GM12873 (cell line): Measurements from ENCODE around the gene NUDT7.

Experiments
- TF ChIP-seq, protein P1 (sequence below): IDR thresholded peaks from 2 replicates; pipeline ENCODE4 v1.5.1; 2012; ENCODE audit warnings: low read depth, mild to moderate bottlenecking, moderate library complexity, low read length, control low read depth; ENCODE audit not compliant: insufficient read depth; ENCODE audit errors: missing control alignments

NUDT7 gene

DNA sequence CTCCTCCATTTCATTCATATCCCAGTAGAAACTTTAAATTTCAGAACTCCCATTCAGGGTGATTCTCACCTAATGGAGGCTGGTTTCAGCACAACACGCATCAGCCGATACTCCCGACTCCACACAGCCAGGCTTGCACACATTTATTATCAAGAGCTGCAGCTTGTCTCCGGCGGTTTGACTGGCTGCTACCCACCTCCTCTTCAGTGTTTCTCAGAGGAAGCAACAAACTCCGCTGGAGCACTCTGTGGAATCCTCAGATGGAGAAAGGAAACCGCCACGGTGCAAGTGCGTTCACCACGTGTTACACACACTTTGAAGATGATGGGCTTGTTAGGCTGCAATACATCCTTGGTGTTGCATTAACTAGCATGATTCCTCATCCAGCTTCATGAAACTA is 39.7 kb upstream of the NUDT7 start:
- TF ChIP-seq, protein P1, sequence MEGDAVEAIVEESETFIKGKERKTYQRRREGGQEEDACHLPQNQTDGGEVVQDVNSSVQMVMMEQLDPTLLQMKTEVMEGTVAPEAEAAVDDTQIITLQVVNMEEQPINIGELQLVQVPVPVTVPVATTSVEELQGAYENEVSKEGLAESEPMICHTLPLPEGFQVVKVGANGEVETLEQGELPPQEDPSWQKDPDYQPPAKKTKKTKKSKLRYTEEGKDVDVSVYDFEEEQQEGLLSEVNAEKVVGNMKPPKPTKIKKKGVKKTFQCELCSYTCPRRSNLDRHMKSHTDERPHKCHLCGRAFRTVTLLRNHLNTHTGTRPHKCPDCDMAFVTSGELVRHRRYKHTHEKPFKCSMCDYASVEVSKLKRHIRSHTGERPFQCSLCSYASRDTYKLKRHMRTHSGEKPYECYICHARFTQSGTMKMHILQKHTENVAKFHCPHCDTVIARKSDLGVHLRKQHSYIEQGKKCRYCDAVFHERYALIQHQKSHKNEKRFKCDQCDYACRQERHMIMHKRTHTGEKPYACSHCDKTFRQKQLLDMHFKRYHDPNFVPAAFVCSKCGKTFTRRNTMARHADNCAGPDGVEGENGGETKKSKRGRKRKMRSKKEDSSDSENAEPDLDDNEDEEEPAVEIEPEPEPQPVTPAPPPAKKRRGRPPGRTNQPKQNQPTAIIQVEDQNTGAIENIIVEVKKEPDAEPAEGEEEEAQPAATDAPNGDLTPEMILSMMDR = no peak

DNA sequence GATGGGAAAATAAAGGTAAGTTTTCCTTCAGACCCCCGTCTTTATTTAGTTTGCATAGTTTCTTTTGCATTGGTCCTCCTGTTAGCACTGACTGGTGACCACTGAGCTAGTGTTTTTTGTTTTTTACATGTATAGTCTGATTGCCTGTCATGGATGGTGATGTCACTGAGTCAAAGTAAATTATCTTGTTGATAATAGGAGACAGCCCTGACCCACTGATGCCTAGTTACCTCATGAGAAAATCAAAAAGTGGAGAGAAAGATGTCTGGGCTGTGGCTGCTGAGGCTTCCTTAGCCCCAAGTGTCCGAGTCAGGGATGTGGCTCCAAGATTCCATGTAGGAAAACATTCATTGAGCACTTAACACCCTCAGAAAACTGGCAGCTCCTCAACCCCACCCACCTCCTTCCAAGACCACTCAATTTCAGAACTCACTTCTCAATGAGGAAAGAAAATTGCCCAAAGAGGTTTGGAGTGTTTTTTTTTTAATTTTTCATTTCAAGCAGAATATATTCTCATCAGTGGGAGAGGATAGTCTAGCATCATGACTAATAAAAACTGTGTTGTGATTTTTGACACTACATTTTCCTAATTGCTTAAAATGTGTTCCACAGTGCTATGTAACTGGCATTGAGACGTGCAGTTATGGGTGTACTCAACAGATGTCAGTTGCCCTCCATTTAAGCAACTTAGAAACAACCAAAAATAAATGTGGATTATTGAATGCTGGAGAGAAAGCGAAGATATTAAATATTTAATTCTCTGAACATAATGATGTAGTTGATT is 38.7 kb upstream of the NUDT7 start:
- TF ChIP-seq, protein P1 = no peak

DNA sequence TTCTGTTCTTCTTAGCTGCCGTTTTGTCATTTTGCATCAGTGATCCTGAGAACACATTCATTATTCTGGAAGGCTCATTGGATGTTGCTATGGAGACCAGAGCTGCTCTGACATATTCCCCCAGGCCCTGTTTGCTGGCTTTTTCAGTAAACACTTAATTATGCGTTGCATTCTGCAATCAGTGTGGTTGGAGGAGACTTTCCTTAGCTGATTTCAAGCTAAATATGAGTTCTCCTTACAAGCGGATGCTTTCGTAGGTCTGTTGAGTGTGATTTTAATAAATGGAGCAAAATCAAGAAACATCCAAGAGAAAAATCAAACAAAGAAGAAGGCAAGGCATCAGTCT is 38.2 kb upstream of the NUDT7 start:
- TF ChIP-seq, protein P1 = no peak

DNA sequence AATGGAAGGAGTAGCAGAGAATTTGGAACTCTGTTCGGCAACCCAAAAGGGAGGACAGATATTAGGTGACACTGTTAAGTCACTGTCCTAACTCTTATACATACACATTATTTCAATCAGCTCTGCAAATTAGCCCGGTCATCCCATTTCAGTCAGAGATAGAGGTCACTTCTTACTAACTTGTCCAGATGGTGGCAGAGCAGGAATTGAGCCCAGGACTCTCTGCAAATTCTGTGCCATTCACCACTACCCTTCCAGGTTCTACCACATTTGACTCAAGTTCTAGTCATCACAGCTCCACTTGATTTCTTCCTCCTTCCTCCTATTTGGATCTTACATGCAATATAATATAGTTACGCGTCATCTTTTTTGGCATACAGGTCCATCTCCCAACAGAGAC is 35.9 kb upstream of the NUDT7 start:
- TF ChIP-seq, protein P1 = no peak

DNA sequence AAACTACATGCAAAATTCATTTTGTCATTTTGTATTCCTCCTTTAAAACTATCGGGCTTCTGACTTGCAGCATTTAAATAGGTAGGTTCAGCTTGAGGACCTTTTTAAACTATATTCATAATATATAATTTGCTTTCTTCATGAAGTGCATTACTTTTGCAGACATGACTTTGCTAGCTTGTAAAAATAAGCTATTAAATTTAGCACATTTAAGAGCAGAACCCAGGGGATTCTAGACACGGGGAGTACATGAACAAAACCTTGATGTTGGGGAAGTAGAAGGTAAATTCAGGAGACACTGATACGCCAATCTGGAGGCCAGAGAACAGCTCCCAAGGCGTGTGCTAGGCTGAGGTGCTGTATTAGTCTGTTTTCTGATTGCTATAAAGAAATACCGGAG is 32.3 kb upstream of the NUDT7 start:
- TF ChIP-seq, protein P1 = no peak

DNA sequence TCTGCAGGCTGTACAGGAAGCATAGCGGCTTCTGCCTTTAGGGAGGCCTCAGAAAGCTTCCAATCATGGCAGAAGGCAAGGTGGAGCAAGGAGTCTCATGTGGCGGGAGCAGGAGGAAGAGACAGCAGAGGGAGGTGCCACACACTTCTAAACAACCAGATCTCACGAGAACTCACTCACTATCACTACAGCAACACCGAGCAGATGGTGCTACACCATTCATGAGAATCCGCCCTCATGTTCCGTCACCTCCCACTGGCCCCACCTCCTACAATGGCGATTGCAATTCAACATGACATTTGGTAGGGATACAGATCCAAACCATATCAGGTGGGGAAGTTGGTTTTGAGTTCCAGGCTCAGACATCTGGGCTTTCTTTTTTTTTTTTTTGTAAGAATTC is 31.9 kb upstream of the NUDT7 start:
- TF ChIP-seq, protein P1 = no peak

DNA sequence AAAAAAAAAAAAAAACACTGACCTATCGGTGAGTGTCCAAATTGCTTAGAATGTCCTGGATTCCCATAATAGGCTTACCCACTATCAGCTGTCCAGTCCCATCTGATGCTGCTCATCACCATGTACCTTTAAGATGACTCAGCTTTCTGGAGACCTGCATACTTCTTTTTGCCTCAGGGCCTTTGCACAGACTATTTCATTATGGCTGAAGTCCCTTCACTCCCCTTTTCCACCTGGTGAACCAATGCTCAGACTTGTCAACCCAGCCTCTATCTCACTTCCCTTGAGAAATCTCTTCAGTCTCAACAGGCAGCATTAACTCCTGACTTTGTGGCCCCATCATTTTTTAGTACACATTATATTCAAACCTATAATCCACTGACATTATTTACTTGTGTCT is 29.7 kb upstream of the NUDT7 start:
- TF ChIP-seq, protein P1 = no peak

DNA sequence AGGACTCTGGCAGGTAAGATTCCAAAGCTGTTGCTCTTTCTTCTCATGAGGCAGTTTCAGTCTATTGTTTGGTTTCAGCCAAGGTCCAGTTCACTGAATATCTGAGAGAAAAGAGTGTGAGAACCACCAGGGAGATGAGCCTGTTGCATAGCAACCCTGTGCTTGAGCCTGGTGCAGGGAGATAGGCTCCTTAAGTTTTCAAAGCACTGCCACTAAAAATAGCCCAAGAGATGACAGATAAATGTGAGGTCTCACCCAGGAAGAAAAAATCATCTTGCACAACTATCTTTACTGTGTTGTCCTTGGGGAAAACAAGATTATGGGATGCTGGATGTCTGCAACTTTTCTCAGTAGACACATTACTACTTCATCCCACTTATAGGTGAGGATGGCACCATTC is 26.2 kb upstream of the NUDT7 start:
- TF ChIP-seq, protein P1 = no peak
